Hematopoietic multipotent progenitor cell (in vitro differentiated cells): ENCODE measurements around the gene PFKL. TPM values are rescaled to one million over a fixed set of nuclear protein-coding genes. Genes with fewer than 3 reads are reported as not detected.

Experiments
- DNase-seq, 3 donors: peaks; one replicate each; pipeline ENCODE4 v3.0.0-alpha.2; 2011 to 2015; ENCODE audit warnings: low read depth in 2 of 3, low spot score in 2 of 3
- total RNA-seq: library from RNA; depleted of rRNA; stranded (reverse); fragments of >200 nt; gene quantifications from one replicate; pipeline ENCODE4 v1.2.3, GENCODE V29; 2012

Gene PFKL
- 278 TPM for total RNA-seq

GRCh38 chr21:44299458-44300261 lies at the start of gene PFKL:
Gene PFKL (plus strand): TSS chr21:44300053. CDS start chr21:44300106, 53 bp downstream.
- DNase-seq: peak in 2 of 3 donors; percentile 66 to 74

DNA sequence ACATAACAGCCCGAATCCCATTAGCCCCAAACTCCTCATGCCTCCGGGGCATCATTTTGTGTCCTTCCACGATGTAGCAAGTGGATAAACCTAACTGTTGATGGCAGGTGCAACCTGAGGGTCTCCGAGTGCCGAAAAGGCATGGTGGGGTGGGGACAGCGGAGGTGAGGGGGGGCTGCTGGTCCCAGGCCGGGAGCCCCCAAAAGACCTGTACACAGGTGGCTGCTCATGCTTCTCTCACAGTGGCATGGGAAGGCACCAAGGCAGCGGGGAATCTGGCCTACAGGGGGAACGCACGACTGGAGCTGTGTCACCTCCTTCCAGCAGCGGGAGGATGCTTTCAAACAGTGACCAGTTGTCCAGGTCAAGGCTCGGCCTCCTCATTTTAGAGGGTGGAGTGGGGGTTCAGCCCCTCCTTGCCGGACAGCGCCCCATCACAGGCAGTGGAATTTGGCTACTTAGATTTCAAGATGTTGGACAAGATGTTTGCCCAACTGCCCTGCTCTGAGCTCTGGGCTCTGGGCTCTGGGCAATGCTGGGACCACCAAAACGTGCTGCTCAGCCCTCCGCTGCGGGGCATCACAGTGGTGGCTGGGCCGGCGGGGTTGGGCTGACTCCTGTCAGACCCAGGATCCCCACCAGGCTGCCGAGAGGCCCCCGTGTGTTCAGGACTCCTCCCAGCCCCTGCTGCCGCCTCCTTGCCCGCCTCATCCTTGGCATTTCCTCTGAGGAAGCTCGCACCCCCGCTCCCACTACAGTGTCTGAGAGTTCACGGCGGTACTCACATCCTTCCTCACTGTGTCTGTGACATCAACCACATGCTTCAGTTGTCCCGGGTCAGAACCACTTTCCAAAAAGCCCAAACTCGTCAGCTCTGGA lies 45.8 kb upstream of the PFKL start:
- no peak for DNase-seq

- no peak for DNase-seq
Observed at GRCh38 chr21:44255511-44255981, 44.3 kb upstream of the PFKL start.

- DNase-seq: no peak
Observed at GRCh38 chr21:44258056-44258725, 41.7 kb upstream of the PFKL start.

DNA sequence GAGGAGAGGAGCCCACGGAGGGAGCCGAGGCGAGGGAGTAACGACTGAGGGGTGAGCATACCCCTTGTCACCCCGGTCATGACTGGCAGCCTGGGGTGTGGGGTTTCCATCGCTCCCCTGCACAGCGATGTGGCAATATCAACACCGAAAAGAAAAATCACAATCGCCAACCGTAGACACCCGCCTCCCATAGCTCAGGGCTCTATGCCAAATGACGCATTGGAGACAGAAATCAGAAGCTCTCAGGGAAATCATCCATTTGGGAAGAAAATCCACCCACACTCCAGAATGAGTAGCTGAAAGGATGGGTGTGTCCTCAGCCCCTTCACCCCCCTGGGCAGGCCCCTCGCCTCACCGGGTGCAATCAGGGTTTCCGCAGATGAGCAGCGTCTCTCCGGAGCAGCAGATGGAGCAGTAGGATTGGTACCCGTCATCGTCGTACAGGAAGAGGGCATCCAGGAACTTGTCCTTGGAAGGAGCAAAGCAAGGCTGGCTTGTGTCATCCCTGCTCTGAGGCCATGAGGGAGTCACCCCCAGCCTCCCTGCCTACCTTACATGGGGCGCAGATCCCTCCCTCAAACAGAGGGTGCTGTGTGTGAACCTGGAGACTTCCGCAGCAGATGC lies 40.7 kb upstream of the PFKL start:
- no peak for DNase-seq

GRCh38 chr21:44260066-44260465 lies 39.8 kb upstream of the PFKL start:
- no peak for DNase-seq

GRCh38 chr21:44260791-44261631 lies 38.8 kb upstream of the PFKL start:
- DNase-seq: no peak

DNA sequence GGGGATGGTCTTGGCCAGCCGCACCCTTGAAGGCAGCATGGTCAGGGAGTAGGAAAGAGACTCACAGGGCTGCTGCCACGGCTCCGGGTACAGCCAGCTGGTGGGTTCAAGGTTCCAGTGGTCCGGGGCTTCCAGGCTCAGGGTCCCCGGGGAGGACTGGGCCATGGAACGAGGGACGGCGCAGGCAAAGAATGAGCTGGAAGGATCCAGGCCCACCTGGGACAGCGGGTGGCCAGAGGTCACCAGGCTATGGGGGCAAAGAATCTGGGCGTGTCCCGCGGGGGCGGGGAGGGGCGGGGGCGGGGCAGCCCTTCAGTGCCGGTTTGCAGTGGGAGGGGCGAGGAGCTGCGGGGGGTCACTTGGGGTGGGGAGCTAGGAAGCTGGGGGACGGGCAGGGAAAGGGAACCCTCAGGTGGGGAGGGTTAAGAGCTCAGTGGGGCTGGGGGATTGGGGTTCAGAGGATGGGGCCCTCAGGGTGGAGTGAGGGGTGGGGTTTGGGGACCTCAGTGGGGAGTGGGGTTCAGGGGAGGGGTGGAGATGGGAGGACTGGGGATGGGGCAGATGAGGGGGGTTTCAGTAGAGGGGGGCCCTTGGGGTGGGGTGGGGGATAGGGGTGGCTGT lies 38.1 kb upstream of the PFKL start, which contains the start of gene DNMT3L:
DNMT3L (minus strand) TSS at position 223 of the 621 bp plus-strand sequence. CDS start 638 bp downstream, outside the sequence.
- no peak for DNase-seq

GRCh38 chr21:44262338-44263056 lies 37.4 kb upstream of the PFKL start:
- no peak for DNase-seq

- DNase-seq: no peak
Observed at GRCh38 chr21:44263221-44263760, 36.6 kb upstream of the PFKL start.

GRCh38 chr21:44263768-44264167 lies 36.1 kb upstream of the PFKL start:
- no peak for DNase-seq

DNA sequence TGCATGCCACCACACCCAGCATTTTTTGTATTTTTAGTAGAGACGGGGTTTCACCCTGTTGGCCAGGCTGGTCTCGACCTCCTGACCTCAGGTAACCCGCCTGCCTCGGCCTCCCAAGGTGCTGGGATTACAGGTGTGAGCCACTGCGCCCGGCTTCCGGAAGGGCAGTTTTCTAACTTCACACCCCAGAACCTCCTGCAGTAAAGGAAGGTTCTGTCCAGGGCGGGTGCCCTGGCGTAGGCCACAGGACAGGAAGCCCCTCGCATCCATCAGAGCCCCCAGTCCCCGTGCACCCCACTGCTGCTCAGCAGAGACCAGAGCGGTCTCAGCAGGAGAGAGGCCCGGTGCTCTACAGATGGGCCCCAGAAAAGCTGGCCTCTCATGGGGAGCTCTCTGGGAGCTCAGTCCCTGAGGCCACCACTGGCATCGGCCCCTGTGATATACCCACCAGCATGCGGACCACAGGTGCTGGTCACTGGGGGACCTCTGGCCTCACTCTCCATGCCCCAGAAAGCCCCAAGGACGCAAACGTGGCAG lies 34.1 kb upstream of the PFKL start:
- no peak for DNase-seq

GRCh38 chr21:44267655-44268142 lies 32.2 kb upstream of the PFKL start:
- peak in 2 of 3 donors; percentile 31 to 63 for DNase-seq

DNA sequence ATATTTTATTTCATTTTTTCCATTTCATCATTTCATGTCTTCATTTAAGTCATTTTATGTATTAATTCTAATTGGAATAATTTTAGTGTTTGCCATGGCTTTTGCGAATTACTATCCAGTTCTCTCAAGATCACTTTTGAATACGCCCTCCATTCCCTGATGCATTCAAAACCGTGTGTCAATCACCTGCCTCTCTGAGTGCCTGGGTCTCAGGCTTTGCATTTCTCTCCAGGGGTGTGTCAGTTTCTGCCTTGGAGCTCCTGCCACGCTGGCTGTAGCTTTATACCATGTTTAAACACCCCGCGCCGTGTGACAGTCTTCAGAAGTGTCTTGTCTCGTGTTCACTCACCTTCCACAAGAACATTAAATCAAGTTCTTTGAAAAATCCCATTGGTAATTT lies 30.8 kb upstream of the PFKL start:
- no peak for DNase-seq

GRCh38 chr21:44271558-44272283 lies 28.1 kb upstream of the PFKL start:
- no peak for DNase-seq

DNA sequence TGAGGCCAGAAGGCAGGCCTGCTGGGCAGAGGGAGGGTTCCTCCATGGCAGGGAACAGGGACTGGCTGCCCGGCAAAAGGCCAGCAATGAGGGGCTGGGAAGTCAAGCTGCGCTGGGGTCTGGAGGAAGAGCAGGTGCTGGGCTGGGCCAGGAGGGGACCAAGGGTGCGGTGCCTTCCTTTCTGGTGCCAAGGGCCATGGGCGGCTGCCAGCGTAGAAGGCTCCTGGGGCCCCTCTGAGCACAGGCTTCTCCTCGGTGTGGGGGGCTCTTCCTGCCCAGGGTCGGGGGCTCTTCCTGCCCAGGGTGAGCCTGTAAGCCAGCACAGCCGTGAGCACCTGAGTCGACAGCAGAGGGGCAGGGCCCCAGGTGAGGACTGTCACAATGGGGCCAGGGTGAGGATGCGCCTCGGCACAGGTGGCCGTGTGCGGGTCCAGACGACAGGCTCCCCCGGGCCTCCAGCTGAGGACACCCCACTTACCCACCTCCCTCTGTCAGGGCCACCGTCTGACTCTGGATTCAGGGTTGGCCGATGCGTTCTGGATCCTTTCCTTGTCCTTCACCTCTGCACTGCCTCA lies 27.5 kb upstream of the PFKL start:
- DNase-seq: no peak

GRCh38 chr21:44273046-44273445 lies 26.8 kb upstream of the PFKL start:
- DNase-seq: no peak
